ENCODE data around the gene TPRG1.

- TF ChIP-seq CTCF (IDR thresholded peaks at IDR 0.05) (no peak), POLR2A (IDR thresholded peaks at IDR 0.05) (no peak)
These were observed 123.3 kb downstream of the TPRG1 start for GRCh38 chr3:189295089-189295488.

All from right lobe of liver (tissue), 4 donors.